ENCODE measurements around the gene USP28. TPM values are rescaled to one million over a fixed set of nuclear protein-coding genes. Genes with fewer than 3 reads are reported as not detected.

The USP28 gene
- total RNA-seq, 1 donor from 2014 or later, result 28.9 TPM

DNA sequence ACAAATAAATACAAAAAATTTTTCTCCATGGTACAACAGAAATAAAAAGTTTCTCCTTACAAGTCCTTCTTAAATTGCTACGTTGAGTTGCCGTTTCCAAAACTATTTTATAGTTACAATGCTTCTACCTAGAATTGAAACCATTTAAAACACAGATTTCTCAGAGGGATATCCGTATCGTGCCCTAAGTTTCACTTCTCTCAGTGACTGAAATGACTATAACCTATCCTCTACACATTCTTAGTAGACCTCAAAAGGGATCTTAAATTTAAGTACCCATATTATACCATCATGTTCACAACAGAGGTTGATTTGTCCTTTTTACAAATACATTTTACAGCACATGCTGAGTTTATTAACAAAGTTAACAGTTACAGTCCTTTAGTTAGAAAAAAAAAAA, 44.1 kb downstream of the USP28 start:
- intact Hi-C loops (cut with DNase I), result no loop called here
- TF ChIP-seq, protein P1, sequence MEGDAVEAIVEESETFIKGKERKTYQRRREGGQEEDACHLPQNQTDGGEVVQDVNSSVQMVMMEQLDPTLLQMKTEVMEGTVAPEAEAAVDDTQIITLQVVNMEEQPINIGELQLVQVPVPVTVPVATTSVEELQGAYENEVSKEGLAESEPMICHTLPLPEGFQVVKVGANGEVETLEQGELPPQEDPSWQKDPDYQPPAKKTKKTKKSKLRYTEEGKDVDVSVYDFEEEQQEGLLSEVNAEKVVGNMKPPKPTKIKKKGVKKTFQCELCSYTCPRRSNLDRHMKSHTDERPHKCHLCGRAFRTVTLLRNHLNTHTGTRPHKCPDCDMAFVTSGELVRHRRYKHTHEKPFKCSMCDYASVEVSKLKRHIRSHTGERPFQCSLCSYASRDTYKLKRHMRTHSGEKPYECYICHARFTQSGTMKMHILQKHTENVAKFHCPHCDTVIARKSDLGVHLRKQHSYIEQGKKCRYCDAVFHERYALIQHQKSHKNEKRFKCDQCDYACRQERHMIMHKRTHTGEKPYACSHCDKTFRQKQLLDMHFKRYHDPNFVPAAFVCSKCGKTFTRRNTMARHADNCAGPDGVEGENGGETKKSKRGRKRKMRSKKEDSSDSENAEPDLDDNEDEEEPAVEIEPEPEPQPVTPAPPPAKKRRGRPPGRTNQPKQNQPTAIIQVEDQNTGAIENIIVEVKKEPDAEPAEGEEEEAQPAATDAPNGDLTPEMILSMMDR (IDR thresholded peaks at IDR 0.05), result no peak
- DNase-seq (no peak), ATAC-seq (no peak)
- Histone ChIP-seq H3K4me3 (no peak overlapping the region), H3K36me3 (peaks cover 38% of the 10 kb centered on the region), H3K4me1 (no peaks in the 10 kb centered on the region), H3K27me3 (no peaks in the 10 kb centered on the region), H3K27ac (no peak overlapping the region), H3K9me3 (no peaks in the 10 kb centered on the region)

DNA sequence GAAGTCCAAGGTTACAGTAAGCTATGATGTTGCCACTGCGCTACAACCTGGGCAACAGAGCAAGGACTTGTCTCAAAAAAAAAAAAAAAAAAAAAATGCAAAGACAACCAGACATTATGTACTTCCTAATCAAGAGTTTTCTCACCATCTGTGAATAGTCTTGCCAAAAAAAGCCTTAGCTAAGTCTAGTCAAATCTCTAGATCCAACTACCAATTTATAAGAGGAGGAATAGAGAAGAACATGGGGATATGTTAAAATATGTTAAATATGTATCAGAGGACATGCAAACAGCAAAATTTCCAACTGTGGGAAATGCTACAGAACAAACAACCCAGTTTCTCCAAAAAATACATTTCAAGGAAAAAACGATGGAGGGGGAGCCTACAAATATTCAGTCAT, 45.6 kb downstream of the USP28 start:
- Histone ChIP-seq H3K36me3 (peaks cover 44% of the 10 kb centered on the region), H3K27ac (no peak overlapping the region), H3K9me3 (no peaks in the 10 kb centered on the region), H3K4me1 (no peaks in the 10 kb centered on the region), H3K27me3 (no peaks in the 10 kb centered on the region), H3K4me3 (no peak overlapping the region)
- intact Hi-C loops (cut with DNase I), result no loop called here
- no peak for DNase-seq
- no peak for ATAC-seq
- TF ChIP-seq, protein P1 (IDR thresholded peaks at IDR 0.05), result no peak

DNA sequence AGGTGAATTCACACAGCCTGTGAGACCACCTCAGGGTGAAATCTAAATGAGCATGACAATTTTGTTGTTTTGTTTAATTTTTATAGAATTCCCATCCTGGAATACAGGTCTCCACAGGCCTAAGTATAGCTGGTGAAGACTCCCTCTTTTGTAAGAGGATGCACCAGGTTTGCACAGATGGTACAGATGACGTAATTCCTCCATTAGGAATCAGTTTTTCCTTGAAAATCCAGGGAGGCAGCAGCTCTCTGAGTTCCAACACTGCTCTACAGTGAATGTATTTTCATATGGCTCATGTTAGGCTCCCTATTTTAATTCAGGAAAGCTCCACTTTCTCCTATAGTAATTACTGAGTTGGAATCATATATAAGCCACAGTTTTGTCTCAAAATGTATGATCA, 47.2 kb downstream of the USP28 start:
- no peaks in the 10 kb centered on the region for H3K4me1 ChIP-seq
- intact Hi-C loops (cut with DNase I), result no loop called here
- TF ChIP-seq, protein P1 (IDR thresholded peaks at IDR 0.05), result no peak

DNA sequence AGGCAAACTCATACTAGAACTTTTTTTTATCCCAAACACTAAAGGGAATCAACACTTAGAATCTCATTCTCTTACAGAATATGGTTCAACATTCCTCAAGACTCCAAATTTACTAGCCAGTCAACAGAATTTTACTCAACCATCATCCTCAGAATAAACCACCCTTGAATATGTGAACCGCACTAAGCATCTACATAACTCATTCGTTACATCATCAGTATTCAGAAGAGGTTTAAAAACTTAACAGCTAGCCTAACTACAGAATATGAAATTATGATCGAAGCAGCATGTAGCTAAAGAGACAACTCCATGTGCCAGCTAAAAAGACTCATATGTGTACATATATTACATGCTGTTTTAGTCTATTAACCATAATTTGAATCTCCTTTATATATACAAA, 47.9 kb downstream of the USP28 start:
- H3K4me3 ChIP-seq, result no peak overlapping the region
- H3K36me3 ChIP-seq, result peaks cover 42% of the 10 kb centered on the region
- no peak for ATAC-seq
- H3K27me3 ChIP-seq, result no peaks in the 10 kb centered on the region
- intact Hi-C loops (cut with DNase I), result no loop called here
- no peak overlapping the region for H3K27ac ChIP-seq
- TF ChIP-seq, protein P1 (IDR thresholded peaks at IDR 0.05), result no peak
- no peak for DNase-seq
- H3K9me3 ChIP-seq, result no peaks in the 10 kb centered on the region
- H3K4me1 ChIP-seq, result no peaks in the 10 kb centered on the region

More for the DNA sequence above, 47.2 kb downstream of the USP28 start:
- Histone ChIP-seq H3K27me3 (no peaks in the 10 kb centered on the region), H3K36me3 (peaks cover 38% of the 10 kb centered on the region), H3K27ac (no peak overlapping the region), H3K4me3 (no peak overlapping the region), H3K9me3 (no peaks in the 10 kb centered on the region)
- DNase-seq (no peak), ATAC-seq (no peak)

DNA sequence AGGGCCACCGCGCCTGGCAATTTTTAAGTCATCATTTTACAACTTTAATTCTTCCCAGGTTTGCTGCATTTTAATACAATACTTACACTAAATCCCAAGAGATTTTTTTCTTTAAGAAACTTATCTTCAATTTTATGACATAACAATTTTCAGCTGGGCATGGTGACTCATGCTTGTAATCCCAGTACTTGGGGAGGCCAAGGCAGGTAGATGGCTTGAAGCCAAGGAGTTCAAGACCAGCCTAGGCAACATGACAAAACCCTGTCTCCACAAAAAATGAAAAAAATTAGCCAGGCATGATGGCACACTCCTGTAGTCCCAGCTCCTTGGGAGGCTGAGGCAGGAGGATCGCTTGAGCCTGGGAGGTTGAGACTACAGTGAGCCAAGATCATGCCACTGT, 56.9 kb downstream of the USP28 start:
- Histone ChIP-seq H3K9me3 (no peaks in the 10 kb centered on the region), H3K27me3 (no peaks in the 10 kb centered on the region), H3K36me3 (peaks cover 57% of the 10 kb centered on the region), H3K4me3 (no peak overlapping the region), H3K4me1 (no peaks in the 10 kb centered on the region), H3K27ac (no peak overlapping the region)
- TF ChIP-seq, protein P1 (IDR thresholded peaks at IDR 0.05), result no peak
- ATAC-seq (no peak), DNase-seq (no peak)
- intact Hi-C loops (cut with DNase I), result no loop called here

DNA sequence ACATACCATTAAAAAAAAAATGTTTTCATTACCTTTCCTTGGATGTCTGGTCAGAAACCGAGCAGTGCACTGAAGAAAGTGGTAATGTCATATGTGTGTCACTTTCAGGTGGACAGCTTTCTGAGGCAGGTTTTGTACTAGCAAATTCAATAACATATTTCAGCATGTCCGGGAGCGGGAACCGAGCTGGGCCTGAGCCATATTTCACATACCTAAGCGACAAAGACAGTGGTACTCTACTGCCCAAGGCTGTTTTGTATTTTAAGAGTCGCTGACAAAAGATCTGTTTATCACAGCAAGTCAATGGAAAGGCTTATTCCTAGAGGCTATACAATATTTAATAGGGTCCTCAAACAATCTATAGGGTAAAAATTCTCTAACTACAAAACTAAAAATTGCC, 57.7 kb downstream of the USP28 start:
- TF ChIP-seq, protein P1 (IDR thresholded peaks at IDR 0.05), result no peak
- Histone ChIP-seq H3K27me3 (no peaks in the 10 kb centered on the region), H3K27ac (no peak overlapping the region), H3K4me3 (no peak overlapping the region), H3K4me1 (no peaks in the 10 kb centered on the region), H3K36me3 (peaks cover 56% of the 10 kb centered on the region), H3K9me3 (no peaks in the 10 kb centered on the region)
- DNase-seq (no peak), ATAC-seq (no peak)
- intact Hi-C loops (cut with DNase I), result no loop called here
